ENCODE measurements around the gene DEAF1.

- no peak for TF ChIP-seq EZH2phosphoT487 (IDR thresholded peaks at IDR 0.05; ENCODE audit: borderline replicate concordance, low read length)
- TF ChIP-seq CTCF (conservative IDR thresholded peaks at IDR 0.05; ENCODE audit: low read depth, low read length): no peak
- TF ChIP-seq EZH2 (IDR thresholded peaks at IDR 0.05; ENCODE audit: low read length, unreplicated experiment): no peak
Measured at GRCh38 chr11:674406-674805, 20.6 kb downstream of the DEAF1 start.

All from PC-3 (cell line).